Neural cell (in vitro differentiated cells): ENCODE results near the gene RBM33. TPM values are rescaled to one million over a fixed set of nuclear protein-coding genes. Genes with fewer than 3 reads are reported as not detected.

Source experiments
- H2AFZ ChIP-seq: fragments of 200-600, 300-800 bp; sonication (generic), shearing (Covaris generic); 2 replicates; pipeline ENCODE4 v1.6.0; 2014; ENCODE audit warnings: low read depth, mild to moderate bottlenecking, antibody characterized with exemption, low read length, moderate library complexity
- H3F3A ChIP-seq: fragments of 200-600 bp; shearing (Covaris generic); 2 replicates; pipeline ENCODE4 v1.6.1; 2016; ENCODE audit warnings: mild to moderate bottlenecking, moderate library complexity, mixed read lengths, antibody characterized with exemption, low read length; ENCODE audit not compliant: insufficient read depth, poor library complexity, severe bottlenecking
- H3K27ac ChIP-seq: fragments of 200-600, 300-800 bp; sonication (generic), shearing (Covaris generic); 2 replicates; pipeline ENCODE4 v1.5.1; 2014; ENCODE audit warnings: mild to moderate bottlenecking, low read length, moderate library complexity
- H3K27me3 ChIP-seq: fragments of 300-800, 200-600 bp; sonication (generic), shearing (Covaris generic); 2 replicates; pipeline ENCODE4 v1.6.0; 2014; ENCODE audit warnings: mild to moderate bottlenecking, low read depth, low read length, moderate library complexity; ENCODE audit not compliant: insufficient read depth
- H3K36me3 ChIP-seq: fragments of 300-800, 200-600 bp; sonication (generic), shearing (Covaris generic); 2 replicates; pipeline ENCODE4 v1.5.1; 2014; ENCODE audit warnings: mild to moderate bottlenecking, antibody characterized with exemption, low read length, moderate library complexity; ENCODE audit not compliant: insufficient read depth
- H3K4me2 ChIP-seq: fragments of 300-800, 200-600 bp; sonication (generic), shearing (Covaris generic); 2 replicates; pipeline ENCODE4 v1.6.0; 2014; ENCODE audit warnings: mild to moderate bottlenecking, low read length
- H3K4me3 ChIP-seq: fragments of 300-800, 200-600 bp; sonication (generic), shearing (Covaris generic); 2 replicates; pipeline ENCODE4 v1.5.1; 2014; ENCODE audit warnings: mild to moderate bottlenecking, low read length, moderate library complexity
- H3K79me2 ChIP-seq: fragments of 200-600 bp; shearing (Covaris generic); replicated peaks from 2 replicates; pipeline ENCODE4 v1.6.0; 2014; ENCODE audit warnings: mild to moderate bottlenecking, low read length, moderate library complexity; ENCODE audit not compliant: insufficient read depth
- H3K9ac ChIP-seq: fragments of 300-800, 200-600 bp; sonication (generic), shearing (Covaris generic); 2 replicates; pipeline ENCODE4 v1.6.1; 2016; ENCODE audit warnings: mild to moderate bottlenecking, low read length, mixed read lengths
- H3K9me2 ChIP-seq: fragments of 200-600 bp; shearing (Covaris generic); 2 replicates; pipeline ENCODE4 v1.6.1; 2016; ENCODE audit warnings: mild to moderate bottlenecking, low read length, mixed read lengths; ENCODE audit not compliant: insufficient read depth
- H3K9me3 ChIP-seq: fragments of 200-600, 300-800 bp; sonication (generic), shearing (Covaris generic); 2 replicates; pipeline ENCODE4 v1.6.1; 2016; ENCODE audit warnings: mild to moderate bottlenecking, mixed run types, low read length, moderate library complexity, mixed read lengths
- H4K20me1 ChIP-seq: fragments of 200-600 bp; shearing (Covaris generic); 2 replicates; pipeline ENCODE4 v1.6.1; 2016; ENCODE audit warnings: mild to moderate bottlenecking, mixed run types; ENCODE audit not compliant: insufficient read depth
- CTCF ChIP-seq: fragments of 450-650 bp; IDR thresholded peaks from 2 replicates; pipeline ENCODE4 v1.5.1; 2014; ENCODE audit warnings: antibody characterized with exemption, mild to moderate bottlenecking, moderate library complexity; ENCODE audit not compliant: poor library complexity, severe bottlenecking
- EP300 ChIP-seq: fragments of 450-650 bp; conservative IDR thresholded peaks from 2 replicates; pipeline ENCODE4 v1.6.1; 2014; ENCODE audit warnings: antibody characterized with exemption, mild to moderate bottlenecking, moderate library complexity; ENCODE audit not compliant: poor library complexity, severe bottlenecking
- EZH2 ChIP-seq: fragments of 200-600, 300-800 bp; shearing (Covaris generic), sonication (generic); IDR thresholded peaks from 2 replicates; pipeline ENCODE4 v1.6.1; 2014; ENCODE audit warnings: antibody characterized with exemption, low read length, borderline replicate concordance, mild to moderate bottlenecking; ENCODE audit not compliant: insufficient read depth, poor library complexity, severe bottlenecking
- MXI1 ChIP-seq: fragments of 450-650 bp; conservative IDR thresholded peaks from 2 replicates; pipeline ENCODE4 v1.6.1; 2014; ENCODE audit warnings: antibody characterized with exemption, mild to moderate bottlenecking; ENCODE audit not compliant: poor library complexity, severe bottlenecking
- POLR2AphosphoS5 ChIP-seq: IDR thresholded peaks from 2 replicates; pipeline ENCODE4 v1.6.1; 2012
- RAD21 ChIP-seq: fragments of 450-650 bp; conservative IDR thresholded peaks from 2 replicates; pipeline ENCODE4 v1.6.1; 2014; ENCODE audit warnings: antibody characterized with exemption, mild to moderate bottlenecking, moderate library complexity
- REST ChIP-seq: IDR thresholded peaks from 2 replicates; pipeline ENCODE4 v1.6.1; 2012; ENCODE audit warnings: borderline replicate concordance
- SMC3 ChIP-seq: fragments of 450-650 bp; conservative IDR thresholded peaks from 2 replicates; pipeline ENCODE4 v1.6.1; 2014; ENCODE audit warnings: antibody characterized with exemption, mild to moderate bottlenecking, moderate library complexity; ENCODE audit not compliant: poor library complexity
- TAF1 ChIP-seq: IDR thresholded peaks from 2 replicates; pipeline ENCODE4 v1.6.1; 2012; ENCODE audit warnings: low read depth
- polyA plus RNA-seq: library from polyadenylated mRNA; depleted of rRNA; stranded (reverse); fragments of >200 nt; gene quantifications from 2 replicates; pipeline ENCODE4 v1.2.3, GENCODE V29; 2014

RBM33 gene
- polyA plus RNA-seq, 1 donor from 2014 or later = 53.2 TPM

- peak overlapping the region; percentile 95 for H3K27ac ChIP-seq
- peaks cover 5% of the 10 kb centered on the region for H3K9me3 ChIP-seq
- no peaks in the 10 kb centered on the region for H4K20me1 ChIP-seq
- TF ChIP-seq REST (peak; percentile 15), EP300 (no peak), CTCF (peak; percentile 10)
- peak overlapping the region; percentile 98 for H3K9ac ChIP-seq
- peak overlapping the region; percentile 76 for H3K4me2 ChIP-seq
- H3K27me3 ChIP-seq = no peaks in the 10 kb centered on the region
- H3K79me2 ChIP-seq = peaks cover 54% of the 10 kb centered on the region
- H3K36me3 ChIP-seq = peaks cover 8% of the 10 kb centered on the region
- H2AFZ ChIP-seq = peak overlapping the region; percentile 98
- peak overlapping the region; percentile 93 for H3K4me3 ChIP-seq
- no peaks in the 10 kb centered on the region for H3F3A ChIP-seq
- no peaks in the 10 kb centered on the region for H3K9me2 ChIP-seq
These were observed 579 bp downstream of the RBM33 start for GRCh38 chr7:155644971-155645509.

GRCh38 chr7:155645662-155646061 is 1.2 kb downstream of the RBM33 start:
- Histone ChIP-seq H3K27ac (no peak overlapping the region), H3K4me3 (peak overlapping the region; percentile 93), H3K79me2 (peaks cover 60% of the 10 kb centered on the region), H3K9me2 (no peaks in the 10 kb centered on the region), H3K36me3 (peaks cover 2% of the 10 kb centered on the region), H4K20me1 (no peaks in the 10 kb centered on the region), H3K9me3 (peaks cover 5% of the 10 kb centered on the region), H2AFZ (no peak overlapping the region), H3K4me2 (peak overlapping the region; percentile 76), H3K9ac (peak overlapping the region; percentile 98), H3F3A (no peaks in the 10 kb centered on the region), H3K27me3 (no peaks in the 10 kb centered on the region)
- TF ChIP-seq TAF1 (no peak), RAD21 (no peak), SMC3 (no peak), EP300 (no peak), POLR2AphosphoS5 (no peak), EZH2 (no peak), CTCF (no peak), MXI1 (no peak), REST (no peak)
